H1 (cell line): ENCODE results near the gene CAMK1G. TPM values are rescaled to one million over a fixed set of nuclear protein-coding genes. Genes with fewer than 3 reads are reported as not detected.

Experiments
- CTCF ChIA-PET: fragments of 300-600 bp; sonication (Branson Sonifier 250); formaldehyde crosslinking; loops from one replicate; lab custom pipeline; 2021; ENCODE audit not compliant: partially characterized antibody; lab: Charles Lee
- POLR2A ChIA-PET: fragments of 300-600 bp; sonication (Branson Sonifier 250); formaldehyde crosslinking; loops from one replicate; lab custom pipeline; 2021; ENCODE audit warnings: inconsistent platforms; ENCODE audit not compliant: partially characterized antibody; lab: Charles Lee
- DNase-seq, 2 experiments: peaks; one replicate each; pipeline versions ENCODE4 v3.0.0 to v3.0.0-alpha.2; 2010 to 2022; ENCODE audit warnings: low spot score in 2 of 2, low read depth in 1 of 2, mixed read lengths in 1 of 2
- FAIRE-seq: peaks from 2 replicates; lab custom pipeline; 2011; peaks lifted over from hg19 to GRCh38; lab: Jason Lieb, UNC
- H2AFZ ChIP-seq: 2 replicates; pipeline ENCODE4 v1.8.1; 2012; ENCODE audit warnings: low read length, inconsistent platforms
- H2AK5ac ChIP-seq: 2 replicates; pipeline ENCODE4 v1.6.1; 2013; ENCODE audit warnings: low read depth, low read length
- H2BK120ac ChIP-seq: replicated peaks from 2 replicates; pipeline ENCODE3; 2013; ENCODE audit warnings: low read depth, low read length, inconsistent platforms
- H2BK12ac ChIP-seq: 2 replicates; pipeline ENCODE4 v1.6.1; 2013; ENCODE audit warnings: low read depth, low read length
- H2BK15ac ChIP-seq: 2 replicates; pipeline ENCODE4 v1.6.1; 2013; ENCODE audit warnings: low read length
- H2BK20ac ChIP-seq: 2 replicates; pipeline ENCODE4 v1.6.1; 2013; ENCODE audit warnings: low read length
- H2BK5ac ChIP-seq: 2 replicates; pipeline ENCODE4 v1.6.1; 2013; ENCODE audit warnings: low read depth, low read length
- H3K14ac ChIP-seq: 2 replicates; pipeline ENCODE4 v1.6.1; 2013; ENCODE audit warnings: inconsistent platforms; ENCODE audit not compliant: insufficient read length
- H3K18ac ChIP-seq: 2 replicates; pipeline ENCODE4 v1.6.1; 2013; ENCODE audit warnings: low read length; ENCODE audit errors: extremely low read depth
- H3K23ac ChIP-seq: 2 replicates; pipeline ENCODE4 v1.6.1; 2013; ENCODE audit warnings: inconsistent platforms; ENCODE audit not compliant: insufficient read length
- H3K23me2 ChIP-seq: 2 replicates; pipeline ENCODE4 v1.6.1; 2013; ENCODE audit warnings: low read depth, low read length
- H3K27ac ChIP-seq: 2 replicates; pipeline ENCODE4 v1.6.1; 2011; ENCODE audit warnings: low read depth, low read length, inconsistent platforms
- H3K27me3 ChIP-seq, 4 experiments: replicated peaks in 1 of 4; 1 replicate in 1 of 4; 2 replicates in 3 of 4; pipeline versions ENCODE4 v1.6.1 to v1.8.1; 2011 to 2013; ENCODE audit warnings: low read length in 3 of 4, mild to moderate bottlenecking in 3 of 4, inconsistent platforms in 2 of 4, mixed read lengths in 2 of 4, moderate library complexity in 1 of 4; ENCODE audit not compliant: control insufficient read depth in 3 of 4, insufficient read depth in 3 of 4; ENCODE audit errors: extremely low read depth in 1 of 4
- H3K36me3 ChIP-seq, 4 experiments: 2 replicates each; pipeline versions ENCODE4 v1.6.1 to v1.8.1; 2011 to 2013; ENCODE audit warnings: mild to moderate bottlenecking in 4 of 4, low read length in 3 of 4, moderate library complexity in 2 of 4, control low read depth in 1 of 4, inconsistent platforms in 1 of 4; ENCODE audit not compliant: insufficient read depth in 4 of 4, control insufficient read depth in 2 of 4
- H3K4ac ChIP-seq: replicated peaks from 2 replicates; pipeline ENCODE3; 2013; ENCODE audit warnings: low read length, low read depth, mixed read lengths, inconsistent platforms; ENCODE audit not compliant: insufficient read length
- H3K4me1 ChIP-seq, 4 experiments: replicated peaks in 1 of 4; 1 replicate in 1 of 4; 2 replicates in 3 of 4; pipeline versions ENCODE4 v1.6.1 to v1.8.1; 2011 to 2013; ENCODE audit warnings: low read length in 3 of 4, inconsistent platforms in 2 of 4, mixed read lengths in 1 of 4; ENCODE audit not compliant: insufficient read depth in 4 of 4, control insufficient read depth in 3 of 4
- H3K4me2 ChIP-seq, 2 experiments: 2 replicates each; pipeline versions ENCODE4 v1.6.1 to v1.8.1; 2011 to 2013; ENCODE audit warnings: low read depth in 2 of 2, low read length in 2 of 2, control low read depth in 1 of 2, inconsistent platforms in 1 of 2, mild to moderate bottlenecking in 1 of 2; ENCODE audit not compliant: insufficient read depth in 1 of 2
- H3K4me3 ChIP-seq, 4 experiments: fragments of 200-600, 300-600 bp in 1 of 4; sonication (generic), shearing (Covaris generic), sonication (Bioruptor Twin) in 1 of 4; 2 replicates each; pipeline versions ENCODE4 v1.5.1 to v1.8.1; 2011 to 2016; ENCODE audit warnings: low read length in 4 of 4, low read depth in 3 of 4, control low read depth in 2 of 4, inconsistent platforms in 2 of 4, mild to moderate bottlenecking in 2 of 4, mixed read lengths in 1 of 4, moderate library complexity in 1 of 4; ENCODE audit not compliant: insufficient read depth in 2 of 4; ENCODE audit errors: extremely low read depth in 1 of 4
- H3K56ac ChIP-seq: replicated peaks from 2 replicates; pipeline ENCODE3; 2013; ENCODE audit warnings: low read depth, mild to moderate bottlenecking, mixed read lengths, low read length, inconsistent platforms; ENCODE audit not compliant: insufficient read length
- H3K79me1 ChIP-seq: 2 replicates; pipeline ENCODE4 v1.6.1; 2013; ENCODE audit warnings: low read depth, low read length, control low read depth
- H3K79me2 ChIP-seq, 2 experiments: 2 replicates each; pipeline versions ENCODE4 v1.6.1 to v1.8.1; 2012 to 2013; ENCODE audit warnings: low read length in 2 of 2, mild to moderate bottlenecking in 2 of 2, inconsistent platforms in 1 of 2; ENCODE audit not compliant: insufficient read depth in 2 of 2, control insufficient read depth in 1 of 2
- H3K9ac ChIP-seq, 4 experiments: replicated peaks in 1 of 4; 1 replicate in 1 of 4; 2 replicates in 3 of 4; pipeline versions ENCODE4 v1.6.1 to v1.8.1; 2011 to 2013; ENCODE audit warnings: low read depth in 3 of 4, low read length in 3 of 4, control low read depth in 2 of 4, mild to moderate bottlenecking in 2 of 4, moderate library complexity in 2 of 4, inconsistent platforms in 1 of 4; ENCODE audit errors: extremely low read depth in 1 of 4
- H3K9me3 ChIP-seq, 2 experiments: 2 replicates each; pipeline versions ENCODE4 v1.6.1 to v1.8.1; 2012 to 2013; ENCODE audit warnings: mild to moderate bottlenecking in 2 of 2, moderate library complexity in 2 of 2, control low read depth in 1 of 2, inconsistent platforms in 1 of 2, low read depth in 1 of 2, low read length in 1 of 2, mixed read lengths in 1 of 2; ENCODE audit not compliant: insufficient read depth in 2 of 2
- H4K20me1 ChIP-seq, 2 experiments: replicated peaks in 1 of 2; 2 replicates each; pipeline versions ENCODE3 to v1.8.1; 2011 to 2013; ENCODE audit warnings: inconsistent platforms in 2 of 2, low read length in 2 of 2, mild to moderate bottlenecking in 1 of 2; ENCODE audit not compliant: insufficient read depth in 2 of 2, control insufficient read depth in 1 of 2
- H4K5ac ChIP-seq: 2 replicates; pipeline ENCODE4 v1.6.1; 2013; ENCODE audit warnings: low read length, low read depth, mixed read lengths, inconsistent platforms; ENCODE audit not compliant: insufficient read length
- H4K8ac ChIP-seq: 2 replicates; pipeline ENCODE4 v1.8.0; 2013; ENCODE audit warnings: mild to moderate bottlenecking, moderate library complexity, low read length, inconsistent platforms; ENCODE audit not compliant: insufficient read depth; ENCODE audit errors: extremely low read depth
- H4K91ac ChIP-seq: replicated peaks from 2 replicates; pipeline ENCODE3; 2013; ENCODE audit warnings: low read length, mixed read lengths, inconsistent platforms; ENCODE audit not compliant: insufficient read length
- CBX5 ChIP-seq: fragments of 300-800, 300-1000 bp; sonication (generic); IDR thresholded peaks from 2 replicates; pipeline ENCODE4 v1.7.1; 2016; ENCODE audit warnings: antibody characterized with exemption, low read length, low read depth
- CEBPB ChIP-seq: IDR thresholded peaks from 2 replicates; pipeline ENCODE4 v1.6.1; 2012; ENCODE audit warnings: low read depth, low read length
- MAX ChIP-seq: IDR thresholded peaks from 2 replicates; pipeline ENCODE4 v1.6.1; 2012; ENCODE audit warnings: inconsistent platforms
- RAD21 ChIP-seq, 2 experiments: IDR thresholded peaks in 1 of 2; conservative IDR thresholded peaks in 1 of 2; 2 replicates each; pipeline ENCODE4 v1.6.1; 2011; ENCODE audit warnings: low read depth in 2 of 2, low read length in 2 of 2, improper control_type of control experiment in 1 of 2, inconsistent platforms in 1 of 2, mild to moderate bottlenecking in 1 of 2, moderate library complexity in 1 of 2
- TAF1 ChIP-seq: IDR thresholded peaks from 2 replicates; pipeline ENCODE4 v1.6.1; 2011; ENCODE audit warnings: mild to moderate bottlenecking, low read depth, low read length
- TAF7 ChIP-seq: optimal IDR thresholded peaks from 2 replicates; pipeline ENCODE3; 2011; ENCODE audit warnings: low read depth, mild to moderate bottlenecking, inconsistent platforms, low read length, moderate library complexity, borderline replicate concordance
- TBP ChIP-seq: IDR thresholded peaks from 2 replicates; pipeline ENCODE4 v1.6.1; 2011; ENCODE audit warnings: low read depth, low read length, improper control_type of control experiment
- WGBS, 2 experiments: shearing (Covaris generic) in 1 of 2; methylation state at CpG; one replicate each; pipeline versions ENCODE4 v1.1.6 to v1.1.7; 2013 to 2015; ENCODE audit warnings: low lambda C conversion rate in 2 of 2, mixed read lengths in 2 of 2, inconsistent platforms in 1 of 2, low coverage in 1 of 2, missing lambda C conversion rate in 1 of 2; ENCODE audit not compliant: insufficient replicate concordance in 2 of 2, insufficient coverage in 1 of 2, insufficient read length in 1 of 2; ENCODE audit errors: extremely low coverage in 1 of 2, missing lambda C conversion rate in 1 of 2; 5-methylcytosine and 5-hydroxymethylcytosine counted together
- polyA plus RNA-seq, 7 experiments: library from polyadenylated mRNA; depleted of rRNA in 3 of 7; stranded (reverse) in 5 of 7; unstranded in 2 of 7; fragments of >200 nt in 5 of 7; fragments of 200-250 nt in 2 of 7; gene quantifications; 1 replicate in 5 of 7; 2 replicates in 1 of 7; 4 replicates in 1 of 7; pipeline versions ENCODE4 v1.2.1 to v1.2.3, GENCODE V29; 2011 to 2013; ENCODE audit warnings: missing spikeins in 2 of 7, mixed read lengths in 2 of 7
- total RNA-seq: library from RNA; stranded (reverse); fragmentation: NEBNext Ultra II Directional; extraction: Animal tissue kit (Norgen Biotek cat#: 25700); gene quantifications from 2 replicates; pipeline ENCODE4 v1.2.1, GENCODE V29; 2021
- TF ChIP-seq, protein P1 (sequence below), 3 experiments: IDR thresholded peaks; 1 replicate in 2 of 3; 2 replicates in 1 of 3; pipeline versions ENCODE4 v1.5.1 to v1.6.1; 2011; ENCODE audit warnings: low read length in 3 of 3, mild to moderate bottlenecking in 3 of 3, inconsistent platforms in 2 of 3, low read depth in 1 of 3, moderate library complexity in 1 of 3; ENCODE audit not compliant: insufficient read depth in 1 of 3; ENCODE audit errors: control extremely low read depth in 1 of 3

CAMK1G gene
- total and polyA plus RNA-seq, 2 of the 8 experiments (the other 6 are each of a cell fraction or from before 2014, with no cell fraction given), result 1.00 to 1.0 TPM

DNA sequence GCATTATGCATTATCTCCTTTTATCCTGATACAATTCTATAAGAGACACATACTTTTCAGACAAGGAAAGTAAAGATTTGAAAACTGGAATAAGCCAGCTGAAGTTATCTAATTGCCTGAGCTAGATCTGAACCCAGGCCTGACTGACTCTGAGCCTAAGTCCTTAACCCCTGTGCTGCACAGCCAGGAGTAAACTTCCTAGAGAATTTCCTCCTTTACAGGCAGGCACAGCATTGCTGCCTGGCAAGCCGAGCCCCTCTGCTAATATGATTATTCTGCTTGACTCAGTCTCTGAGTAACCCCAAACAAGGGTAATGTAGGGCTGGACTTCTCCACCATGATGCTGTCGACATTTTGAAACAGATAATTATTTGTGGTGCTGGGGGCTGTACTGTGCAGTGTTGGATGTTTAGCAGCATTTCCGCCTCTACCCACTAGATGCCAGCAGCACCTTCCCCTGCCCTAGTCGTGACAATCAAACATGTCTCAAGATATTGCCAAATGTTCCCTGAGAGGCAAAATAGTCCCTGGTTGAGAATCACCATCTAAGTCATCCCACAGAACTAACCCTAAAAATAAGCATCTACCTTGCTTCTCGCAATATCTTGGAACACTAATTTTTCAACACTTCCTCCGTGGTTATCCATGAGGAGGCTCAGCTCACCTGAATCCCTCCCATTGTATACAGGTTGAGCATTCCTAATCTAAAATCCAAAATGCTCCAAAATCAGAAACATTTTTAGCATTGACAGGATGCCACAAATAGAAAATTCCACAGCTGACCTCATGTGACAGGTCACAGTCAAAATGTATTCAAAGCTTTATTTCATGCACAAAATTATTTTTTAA lies 18.5 kb downstream of the CAMK1G start:
- no peak overlapping the region for H4K8ac ChIP-seq
- no peak overlapping the region for H4K5ac ChIP-seq
- CTCF ChIA-PET, result interaction anchor here (0.6 to 28.8 kb wide), 23 partner anchors 13 to 203 kb away, joined by 3 to 636 read pairs (median 4); partner anchors contain the start of gene CAMK1G
- no peak overlapping the region for H3K23ac ChIP-seq
- H3K18ac ChIP-seq, result no peak overlapping the region
- no peak for TF ChIP-seq TAF7
- TF ChIP-seq CEBPB, result peak; percentile 51; the same call in 1 of the 2 replicates
- TF ChIP-seq, protein P1, sequence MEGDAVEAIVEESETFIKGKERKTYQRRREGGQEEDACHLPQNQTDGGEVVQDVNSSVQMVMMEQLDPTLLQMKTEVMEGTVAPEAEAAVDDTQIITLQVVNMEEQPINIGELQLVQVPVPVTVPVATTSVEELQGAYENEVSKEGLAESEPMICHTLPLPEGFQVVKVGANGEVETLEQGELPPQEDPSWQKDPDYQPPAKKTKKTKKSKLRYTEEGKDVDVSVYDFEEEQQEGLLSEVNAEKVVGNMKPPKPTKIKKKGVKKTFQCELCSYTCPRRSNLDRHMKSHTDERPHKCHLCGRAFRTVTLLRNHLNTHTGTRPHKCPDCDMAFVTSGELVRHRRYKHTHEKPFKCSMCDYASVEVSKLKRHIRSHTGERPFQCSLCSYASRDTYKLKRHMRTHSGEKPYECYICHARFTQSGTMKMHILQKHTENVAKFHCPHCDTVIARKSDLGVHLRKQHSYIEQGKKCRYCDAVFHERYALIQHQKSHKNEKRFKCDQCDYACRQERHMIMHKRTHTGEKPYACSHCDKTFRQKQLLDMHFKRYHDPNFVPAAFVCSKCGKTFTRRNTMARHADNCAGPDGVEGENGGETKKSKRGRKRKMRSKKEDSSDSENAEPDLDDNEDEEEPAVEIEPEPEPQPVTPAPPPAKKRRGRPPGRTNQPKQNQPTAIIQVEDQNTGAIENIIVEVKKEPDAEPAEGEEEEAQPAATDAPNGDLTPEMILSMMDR (IDR thresholded peaks at IDR 0.05; ENCODE audit: control extremely low read depth in 1 of 3, insufficient read depth in 1 of 3, low read depth in 1 of 3, low read length in 3 of 3), result peak; percentile 75 to 86 (median 84)
- TF ChIP-seq TBP, result peak; percentile 66
- TF ChIP-seq CBX5, result no peak
- peak; percentile 83 to 84 for TF ChIP-seq RAD21 (IDR thresholded peaks at IDR 0.05 in 1 of 2, conservative IDR thresholded peaks at IDR 0.05 in 1 of 2; ENCODE audit: low read depth in 2 of 2, low read length in 2 of 2)
- no peak for TF ChIP-seq MAX
- no peak for TF ChIP-seq TAF1
- no peaks in the 10 kb centered on the region for H4K20me1 ChIP-seq
- no peak overlapping the region for H2BK20ac ChIP-seq
- H3K4ac ChIP-seq, result no peak overlapping the region
- no peaks in the 10 kb centered on the region for H3K27me3 ChIP-seq
- no peak overlapping the region for H3K27ac ChIP-seq
- WGBS, 2 experiments, result 57% methylated on average over 6 of the region's 6 CpGs; no CpG with 5 or more reads in 1 of the 2 experiments
- no peaks in the 10 kb centered on the region for H3K4me1 ChIP-seq
- no peaks in the 10 kb centered on the region for H3K36me3 ChIP-seq
- H3K56ac ChIP-seq, result no peak overlapping the region
- POLR2A ChIA-PET, result no interaction called here
- H3K4me2 ChIP-seq, result no peak overlapping the region
- no peak overlapping the region for H2AK5ac ChIP-seq
- H3K79me2 ChIP-seq, result no peaks in the 10 kb centered on the region
- no peak overlapping the region for H2BK15ac ChIP-seq
- no peak overlapping the region for H4K91ac ChIP-seq
- no peak overlapping the region for H3K9ac ChIP-seq
- DNase-seq (no peak), FAIRE-seq (peak; percentile 94)
- no peaks in the 10 kb centered on the region for H3K9me3 ChIP-seq
- H2AFZ ChIP-seq, result no peak overlapping the region
- no peak overlapping the region for H2BK120ac ChIP-seq
- no peaks in the 10 kb centered on the region for H3K79me1 ChIP-seq
- no peak overlapping the region for H2BK5ac ChIP-seq
- no peak overlapping the region for H3K4me3 ChIP-seq
- no peak overlapping the region for H3K14ac ChIP-seq
- H2BK12ac ChIP-seq, result no peak overlapping the region
- no peaks in the 10 kb centered on the region for H3K23me2 ChIP-seq
